Measurements from ENCODE around the gene EVI2B.

DNA sequence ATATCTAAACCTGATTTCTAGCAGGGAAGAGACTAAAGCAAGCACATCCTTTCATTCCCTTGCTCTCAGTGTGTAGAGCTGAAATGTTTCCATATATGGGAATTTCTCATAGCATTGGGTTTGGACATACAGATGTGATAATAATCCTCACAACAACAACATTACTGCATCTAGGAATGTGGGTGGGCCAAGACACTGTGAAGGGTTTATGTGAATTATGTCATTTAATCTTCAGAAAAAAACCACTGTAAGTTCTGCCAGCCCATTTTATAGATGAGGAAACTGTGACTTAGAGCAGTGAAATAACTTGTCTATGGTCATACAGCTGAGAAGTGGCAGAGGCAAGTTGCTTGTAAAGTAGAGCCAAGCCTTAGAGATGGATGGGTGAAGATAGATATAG is 22.0 kb downstream of the EVI2B start:
- TF ChIP-seq, protein P1, sequence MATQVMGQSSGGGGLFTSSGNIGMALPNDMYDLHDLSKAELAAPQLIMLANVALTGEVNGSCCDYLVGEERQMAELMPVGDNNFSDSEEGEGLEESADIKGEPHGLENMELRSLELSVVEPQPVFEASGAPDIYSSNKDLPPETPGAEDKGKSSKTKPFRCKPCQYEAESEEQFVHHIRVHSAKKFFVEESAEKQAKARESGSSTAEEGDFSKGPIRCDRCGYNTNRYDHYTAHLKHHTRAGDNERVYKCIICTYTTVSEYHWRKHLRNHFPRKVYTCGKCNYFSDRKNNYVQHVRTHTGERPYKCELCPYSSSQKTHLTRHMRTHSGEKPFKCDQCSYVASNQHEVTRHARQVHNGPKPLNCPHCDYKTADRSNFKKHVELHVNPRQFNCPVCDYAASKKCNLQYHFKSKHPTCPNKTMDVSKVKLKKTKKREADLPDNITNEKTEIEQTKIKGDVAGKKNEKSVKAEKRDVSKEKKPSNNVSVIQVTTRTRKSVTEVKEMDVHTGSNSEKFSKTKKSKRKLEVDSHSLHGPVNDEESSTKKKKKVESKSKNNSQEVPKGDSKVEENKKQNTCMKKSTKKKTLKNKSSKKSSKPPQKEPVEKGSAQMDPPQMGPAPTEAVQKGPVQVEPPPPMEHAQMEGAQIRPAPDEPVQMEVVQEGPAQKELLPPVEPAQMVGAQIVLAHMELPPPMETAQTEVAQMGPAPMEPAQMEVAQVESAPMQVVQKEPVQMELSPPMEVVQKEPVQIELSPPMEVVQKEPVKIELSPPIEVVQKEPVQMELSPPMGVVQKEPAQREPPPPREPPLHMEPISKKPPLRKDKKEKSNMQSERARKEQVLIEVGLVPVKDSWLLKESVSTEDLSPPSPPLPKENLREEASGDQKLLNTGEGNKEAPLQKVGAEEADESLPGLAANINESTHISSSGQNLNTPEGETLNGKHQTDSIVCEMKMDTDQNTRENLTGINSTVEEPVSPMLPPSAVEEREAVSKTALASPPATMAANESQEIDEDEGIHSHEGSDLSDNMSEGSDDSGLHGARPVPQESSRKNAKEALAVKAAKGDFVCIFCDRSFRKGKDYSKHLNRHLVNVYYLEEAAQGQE (IDR thresholded peaks at IDR 0.05; ENCODE audit: insufficient read depth in 1 of 2, low read depth in 2 of 2, low read length in 2 of 2) = no peak
- TF ChIP-seq TAF1 (IDR thresholded peaks at IDR 0.05; ENCODE audit: borderline replicate concordance, insufficient read depth, low read length) = no peak
- TF ChIP-seq POLR2AphosphoS5 (IDR thresholded peaks at IDR 0.05; ENCODE audit: low read depth, low read length) = no peak
- TF ChIP-seq FOXP2 (optimal IDR thresholded peaks at IDR 0.05; ENCODE audit: borderline replicate concordance, extremely low read depth, extremely low read length, insufficient read depth) = no peak
- no peak for TF ChIP-seq SIN3A (IDR thresholded peaks at IDR 0.05; ENCODE audit: borderline replicate concordance, insufficient read depth, low read length)

Measured in PFSK-1 (cell line).